GM10266 (cell line): ENCODE measurements around the gene TAB2.
"Not testable (repeated sequence)": the region's sequence is repeated elsewhere in the genome, so short reads cannot be mapped to it uniquely, and the experiment has no call there.

Experiments
- DNase-seq: peaks from one replicate; pipeline ENCODE4 v3.0.0; 2012; ENCODE audit errors: extremely low spot score
- TF ChIP-seq, protein P1 (sequence below): IDR thresholded peaks from 2 replicates; pipeline ENCODE4 v1.5.1; 2012; ENCODE audit warnings: mild to moderate bottlenecking, low read depth; ENCODE audit not compliant: control insufficient read depth, insufficient read depth; ENCODE audit errors: missing control alignments

Gene TAB2

GRCh38 chr6:149439626-149440025 is 122.1 kb downstream of the TAB2 start:
- DNase-seq, result no peak
- TF ChIP-seq, protein P1, sequence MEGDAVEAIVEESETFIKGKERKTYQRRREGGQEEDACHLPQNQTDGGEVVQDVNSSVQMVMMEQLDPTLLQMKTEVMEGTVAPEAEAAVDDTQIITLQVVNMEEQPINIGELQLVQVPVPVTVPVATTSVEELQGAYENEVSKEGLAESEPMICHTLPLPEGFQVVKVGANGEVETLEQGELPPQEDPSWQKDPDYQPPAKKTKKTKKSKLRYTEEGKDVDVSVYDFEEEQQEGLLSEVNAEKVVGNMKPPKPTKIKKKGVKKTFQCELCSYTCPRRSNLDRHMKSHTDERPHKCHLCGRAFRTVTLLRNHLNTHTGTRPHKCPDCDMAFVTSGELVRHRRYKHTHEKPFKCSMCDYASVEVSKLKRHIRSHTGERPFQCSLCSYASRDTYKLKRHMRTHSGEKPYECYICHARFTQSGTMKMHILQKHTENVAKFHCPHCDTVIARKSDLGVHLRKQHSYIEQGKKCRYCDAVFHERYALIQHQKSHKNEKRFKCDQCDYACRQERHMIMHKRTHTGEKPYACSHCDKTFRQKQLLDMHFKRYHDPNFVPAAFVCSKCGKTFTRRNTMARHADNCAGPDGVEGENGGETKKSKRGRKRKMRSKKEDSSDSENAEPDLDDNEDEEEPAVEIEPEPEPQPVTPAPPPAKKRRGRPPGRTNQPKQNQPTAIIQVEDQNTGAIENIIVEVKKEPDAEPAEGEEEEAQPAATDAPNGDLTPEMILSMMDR, result no peak

DNA sequence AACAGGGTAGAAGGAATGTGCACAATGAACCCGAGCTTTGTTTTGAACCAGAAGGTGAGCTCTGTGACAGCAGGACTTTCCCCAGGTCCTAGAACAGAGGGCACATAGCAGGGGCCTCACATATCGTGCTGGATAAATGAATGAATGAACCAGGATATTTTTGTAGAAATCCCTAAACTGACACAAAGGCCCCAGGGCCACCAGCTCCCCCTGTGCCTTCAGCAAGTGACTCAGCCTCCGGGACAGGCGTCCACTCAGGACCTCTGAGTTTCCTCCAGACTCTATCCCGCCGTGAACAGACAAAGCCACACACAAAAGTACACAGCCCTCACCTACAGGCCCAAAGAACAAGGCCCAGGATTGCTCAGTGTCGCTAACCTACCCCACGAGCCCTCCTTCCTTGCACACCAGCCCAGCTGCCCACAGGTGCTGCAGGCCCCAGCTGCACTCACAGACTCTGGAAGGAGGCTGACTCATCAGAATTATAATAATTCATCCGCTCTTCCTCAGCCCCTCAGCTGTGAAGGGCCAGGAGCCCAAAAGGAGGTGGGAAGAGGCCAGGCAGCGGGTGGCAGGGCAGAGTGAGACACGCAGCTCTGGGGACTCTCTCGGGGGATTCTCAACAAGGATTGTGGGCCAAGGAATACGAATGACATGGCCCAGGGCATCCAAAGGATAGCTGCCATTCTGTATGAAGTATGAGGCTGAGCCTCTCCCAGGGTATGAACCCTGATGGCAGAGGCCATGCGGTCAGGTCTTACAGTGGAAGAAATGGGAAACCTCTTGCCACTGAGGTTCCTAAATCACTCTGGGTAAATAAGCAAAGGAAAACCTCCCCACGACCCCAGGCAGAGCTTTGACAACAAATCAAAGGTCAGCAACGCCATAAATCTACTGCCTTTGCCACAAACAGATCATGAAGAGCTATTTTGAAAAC is 123.5 kb downstream of the TAB2 start:
- TF ChIP-seq, protein P1, result no peak
- DNase-seq, result no peak

DNA sequence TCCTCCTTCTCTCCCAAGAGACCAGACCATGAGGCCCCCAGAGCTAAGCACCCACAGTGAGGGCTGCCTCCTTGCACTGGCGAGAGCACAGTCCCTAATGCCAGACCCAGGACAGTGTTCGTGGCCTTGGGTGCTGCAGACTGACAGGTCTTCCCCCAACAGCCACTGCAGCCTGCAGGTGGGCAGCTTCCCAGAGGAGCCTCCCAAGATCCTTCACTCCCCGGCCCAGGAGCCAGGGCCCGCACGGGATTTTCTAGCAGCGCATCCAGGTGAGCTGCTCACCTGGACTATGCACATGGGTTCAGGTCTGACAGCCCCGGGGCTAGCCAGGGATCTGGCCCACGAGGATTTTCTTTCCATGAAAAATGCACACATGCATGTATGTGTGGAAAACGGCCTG is 124.2 kb downstream of the TAB2 start:
- DNase-seq, result no peak
- TF ChIP-seq, protein P1, result no peak

DNA sequence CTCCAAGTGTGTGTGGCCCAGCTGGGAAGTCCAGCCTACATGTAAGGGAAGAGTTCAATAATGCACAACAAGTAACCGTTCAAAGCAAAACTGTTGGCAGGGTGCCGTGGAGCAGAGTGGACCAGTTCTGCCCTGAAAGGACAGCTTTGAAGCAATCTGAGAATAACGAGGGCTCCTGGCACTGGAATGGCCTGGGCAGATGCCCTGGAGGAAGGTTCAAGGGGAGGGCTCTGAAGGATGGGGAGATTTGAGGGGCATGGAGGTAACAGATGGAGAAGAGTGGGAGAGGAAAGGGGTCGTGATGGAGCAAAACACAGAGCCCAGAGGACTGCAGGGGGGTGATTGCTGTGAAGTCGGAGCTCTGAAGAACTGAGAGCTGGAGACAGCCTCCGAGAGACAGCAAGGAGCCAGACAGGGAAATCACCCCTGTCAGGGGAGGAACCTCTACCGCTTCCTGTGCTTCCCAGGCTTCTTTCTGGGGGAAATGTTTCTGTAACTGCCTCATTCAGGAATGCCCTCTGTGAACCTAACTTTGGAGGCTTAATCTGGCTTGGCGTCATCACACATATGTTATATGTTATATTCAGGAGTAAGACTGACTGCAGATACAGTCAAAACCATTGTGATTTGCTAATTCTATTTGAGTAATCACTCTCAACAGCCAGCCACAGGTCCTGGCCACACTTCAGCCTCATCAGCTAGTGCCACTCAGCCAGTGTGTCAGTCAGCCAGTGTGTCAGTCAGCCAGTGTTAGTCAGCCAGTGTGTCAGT is 126.1 kb downstream of the TAB2 start:
- TF ChIP-seq, protein P1, result no peak
- DNase-seq, result no peak

DNA sequence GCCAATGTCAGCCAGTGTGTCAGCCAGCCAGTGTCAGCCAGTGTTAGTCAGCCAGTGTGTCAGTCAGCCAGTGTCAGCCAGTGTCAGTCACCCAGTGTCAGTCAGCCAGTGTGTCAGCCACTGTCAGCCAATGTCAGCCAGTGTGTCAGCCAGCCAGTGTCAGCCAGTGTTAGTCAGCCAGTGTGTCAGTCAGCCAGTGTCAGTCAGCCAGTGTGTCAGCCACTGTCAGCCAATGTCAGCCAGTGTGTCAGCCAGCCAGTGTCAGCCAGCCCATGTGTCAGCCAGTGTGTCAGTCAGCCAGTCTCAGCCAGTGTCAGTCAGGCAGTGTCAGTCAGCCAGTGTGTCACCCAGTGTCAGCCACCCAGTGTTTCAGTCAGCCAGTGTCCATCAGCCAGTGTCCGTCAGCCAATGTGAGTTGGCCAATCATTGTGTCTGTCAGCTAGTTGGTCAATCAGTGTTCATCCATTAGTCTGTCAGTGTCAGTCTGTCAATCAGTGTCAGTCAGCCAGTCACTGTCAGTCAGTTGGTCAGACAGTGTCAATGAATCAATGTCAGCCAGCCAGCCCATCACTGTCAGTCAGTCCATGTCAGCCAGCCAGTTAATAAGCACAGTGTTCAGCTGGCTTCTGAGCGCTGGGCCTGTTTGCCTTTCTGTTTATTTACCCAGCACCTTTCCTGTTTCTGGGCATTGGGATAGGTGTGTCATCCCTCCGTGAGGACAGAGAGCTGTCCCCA is 127.0 kb downstream of the TAB2 start:
- DNase-seq, result not testable (repeated sequence)

DNA sequence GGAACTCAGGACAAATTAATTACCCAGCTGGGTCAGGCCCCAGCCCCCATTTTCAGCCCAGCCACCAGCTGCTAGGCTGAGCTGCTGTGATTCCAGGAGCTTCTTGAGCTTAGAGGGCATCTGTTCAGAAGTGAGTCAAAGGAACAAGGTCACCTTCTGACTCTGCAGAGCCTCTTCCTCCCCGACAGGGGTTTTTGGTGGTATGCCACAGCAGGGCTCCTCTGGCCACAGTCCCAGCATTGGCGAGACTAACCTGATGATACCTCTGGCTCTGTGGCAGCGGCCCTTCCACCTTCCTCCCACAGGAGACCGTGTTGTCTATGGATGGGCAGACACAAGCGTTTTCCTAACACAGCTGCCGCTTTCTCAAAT is 127.6 kb downstream of the TAB2 start:
- TF ChIP-seq, protein P1, result no peak
- DNase-seq, result no peak

- no peak for DNase-seq
- TF ChIP-seq, protein P1, result no peak
Measured at GRCh38 chr6:149445573-149445972, 128.1 kb downstream of the TAB2 start.
